Fibroblast of lung (primary cell): ENCODE measurements around the gene ITPK1. TPM values are rescaled to one million over a fixed set of nuclear protein-coding genes. Genes with fewer than 3 reads are reported as not detected.

Experiments used
- DNase-seq, 2 donors: peaks; one replicate each; pipeline versions ENCODE4 v3.0.0 to v3.0.0-alpha.2; 2010; ENCODE audit warnings: low read depth in 2 of 2
- H2AFZ ChIP-seq: 2 replicates; pipeline ENCODE4 v1.5.1; 2012; ENCODE audit warnings: low read length, control low read depth, inconsistent platforms
- H3K27ac ChIP-seq: 2 replicates; pipeline ENCODE4 v1.5.1; 2011; ENCODE audit warnings: low read length, control low read depth; ENCODE audit not compliant: insufficient read depth
- H3K27me3 ChIP-seq: 2 replicates; pipeline ENCODE4 v1.5.1; 2011; ENCODE audit warnings: mild to moderate bottlenecking, low read length; ENCODE audit not compliant: control insufficient read depth, insufficient read depth
- H3K36me3 ChIP-seq: 2 replicates; pipeline ENCODE4 v1.5.1; 2011; ENCODE audit warnings: low read length; ENCODE audit not compliant: control insufficient read depth, insufficient read depth
- H3K4me1 ChIP-seq: 2 replicates; pipeline ENCODE4 v1.5.1; 2011; ENCODE audit warnings: low read length; ENCODE audit not compliant: control insufficient read depth, insufficient read depth; ENCODE audit errors: extremely low read depth
- H3K4me2 ChIP-seq: 2 replicates; pipeline ENCODE4 v1.5.1; 2011; ENCODE audit warnings: low read length, control low read depth; ENCODE audit not compliant: insufficient read depth; ENCODE audit errors: extremely low read depth
- H3K4me3 ChIP-seq, 4 experiments: fragments of 200-600 bp in 1 of 4; sonication (generic) in 1 of 4; replicated peaks in 1 of 4; 2 replicates each; pipeline ENCODE4 v1.5.1; 2011 to 2016; ENCODE audit warnings: low read length in 4 of 4, low read depth in 3 of 4, mild to moderate bottlenecking in 3 of 4, control low read depth in 2 of 4, inconsistent platforms in 1 of 4, mixed read lengths in 1 of 4; ENCODE audit not compliant: insufficient read depth in 1 of 4; ENCODE audit errors: control extremely low read depth in 1 of 4
- H3K79me2 ChIP-seq: 2 replicates; pipeline ENCODE4 v1.5.1; 2012; ENCODE audit warnings: mild to moderate bottlenecking, low read length, inconsistent platforms; ENCODE audit not compliant: control insufficient read depth, insufficient read depth
- H3K9ac ChIP-seq: 2 replicates; pipeline ENCODE4 v1.5.1; 2011; ENCODE audit warnings: mild to moderate bottlenecking, low read length, control low read depth; ENCODE audit not compliant: insufficient read depth
- H3K9me3 ChIP-seq: 2 replicates; pipeline ENCODE4 v1.5.1; 2012; ENCODE audit warnings: low read depth, low read length; ENCODE audit not compliant: control insufficient read depth, insufficient read depth
- H4K20me1 ChIP-seq: 2 replicates; pipeline ENCODE4 v1.5.1; 2011; ENCODE audit warnings: low read length; ENCODE audit not compliant: control insufficient read depth, insufficient read depth; ENCODE audit errors: extremely low read depth
- CTCF ChIP-seq, 2 donors: IDR thresholded peaks in 1 of 2; conservative IDR thresholded peaks in 1 of 2; 1 replicate in 1 of 2; 2 replicates in 1 of 2; pipeline ENCODE4 v1.5.1; 2011 to 2012; ENCODE audit warnings: low read length in 2 of 2, control low read depth in 1 of 2, inconsistent platforms in 1 of 2, low read depth in 1 of 2, mild to moderate bottlenecking in 1 of 2
- EZH2 ChIP-seq: IDR thresholded peaks from 2 replicates; pipeline ENCODE4 v1.5.1; 2012; ENCODE audit warnings: low read length, control low read depth, mild to moderate bottlenecking; ENCODE audit errors: missing control alignments
- polyA plus RNA-seq, 2 donors: library from polyadenylated mRNA; depleted of rRNA in 1 of 2; stranded (reverse) in 1 of 2; unstranded in 1 of 2; fragments of >200 nt; gene quantifications; 2 replicates each; pipeline ENCODE4 v1.2.1, GENCODE V29; 2011 to 2012; ENCODE audit warnings: missing spikeins in 1 of 2
- total RNA-seq: library from RNA; depleted of rRNA; stranded (reverse); fragments of >200 nt; gene quantifications from 2 replicates; pipeline ENCODE4 v1.2.1, GENCODE V29; 2014

Gene ITPK1
- total and polyA plus RNA-seq, 2 donors (not counting 1 experiment from before 2014, with no cell fraction given): 9.2 to 23.1 TPM

GRCh38 chr14:93072659-93073357 lies 42.9 kb downstream of the ITPK1 start:
- no peak overlapping the region for H3K4me3 ChIP-seq
- no peaks in the 10 kb centered on the region for H3K79me2 ChIP-seq

DNA sequence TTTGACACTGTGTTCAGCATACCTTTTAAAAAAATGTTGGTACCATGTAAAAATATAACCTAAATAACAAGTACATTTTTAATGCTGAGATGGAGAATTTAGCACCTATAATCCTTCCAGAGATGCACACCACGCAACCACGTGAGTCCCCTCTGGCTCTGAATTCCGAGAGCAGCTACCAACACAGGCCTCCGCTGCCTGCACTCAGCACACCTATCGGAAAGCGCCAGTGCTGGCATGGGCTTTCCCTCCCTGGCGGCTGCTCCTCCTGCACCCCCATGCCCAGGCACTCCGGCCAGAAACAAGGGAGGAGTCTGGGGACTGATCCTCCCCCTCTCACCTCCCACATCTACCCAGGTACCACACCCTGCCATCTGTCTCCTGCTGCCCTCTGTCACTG lies 47.0 kb downstream of the ITPK1 start:
- Histone ChIP-seq H2AFZ (no peak overlapping the region), H3K4me2 (no peak overlapping the region), H4K20me1 (no peaks in the 10 kb centered on the region), H3K27me3 (no peaks in the 10 kb centered on the region), H3K4me3 (no peak overlapping the region), H3K9ac (no peak overlapping the region), H3K36me3 (no peaks in the 10 kb centered on the region), H3K79me2 (no peaks in the 10 kb centered on the region), H3K4me1 (peaks cover 12% of the 10 kb centered on the region), H3K9me3 (no peaks in the 10 kb centered on the region), H3K27ac (no peak overlapping the region)
- TF ChIP-seq EZH2 (no peak), CTCF (conservative IDR thresholded peaks at IDR 0.05 in 1 of 2, IDR thresholded peaks at IDR 0.05 in 1 of 2; ENCODE audit: low read depth in 1 of 2, low read length in 2 of 2) (no peak)
- DNase-seq: no peak

More at GRCh38 chr14:93072659-93073357, 42.9 kb downstream of the ITPK1 start:
- no peak overlapping the region for H3K27ac ChIP-seq
- H3K9ac ChIP-seq: no peak overlapping the region
- H2AFZ ChIP-seq: no peak overlapping the region
- DNase-seq: no peak
- H4K20me1 ChIP-seq: no peaks in the 10 kb centered on the region
- H3K9me3 ChIP-seq: no peaks in the 10 kb centered on the region
- H3K4me2 ChIP-seq: no peak overlapping the region
- peaks cover 7% of the 10 kb centered on the region for H3K4me1 ChIP-seq
- H3K36me3 ChIP-seq: no peaks in the 10 kb centered on the region
- TF ChIP-seq EZH2 (no peak), CTCF (conservative IDR thresholded peaks at IDR 0.05 in 1 of 2, IDR thresholded peaks at IDR 0.05 in 1 of 2; ENCODE audit: low read depth in 1 of 2, low read length in 2 of 2) (no peak)
- H3K27me3 ChIP-seq: no peaks in the 10 kb centered on the region

- Histone ChIP-seq H3K4me3 (no peak overlapping the region), H3K36me3 (no peaks in the 10 kb centered on the region), H3K79me2 (no peaks in the 10 kb centered on the region), H3K9me3 (no peaks in the 10 kb centered on the region), H3K4me2 (no peak overlapping the region), H3K4me1 (peaks cover 9% of the 10 kb centered on the region), H2AFZ (no peak overlapping the region), H3K27ac (no peak overlapping the region), H3K9ac (no peak overlapping the region), H3K27me3 (no peaks in the 10 kb centered on the region), H4K20me1 (no peaks in the 10 kb centered on the region)
- TF ChIP-seq EZH2 (no peak), CTCF (conservative IDR thresholded peaks at IDR 0.05 in 1 of 2, IDR thresholded peaks at IDR 0.05 in 1 of 2; ENCODE audit: low read depth in 1 of 2, low read length in 2 of 2) (no peak)
- no peak for DNase-seq
Measured at GRCh38 chr14:93067088-93067487, 48.6 kb downstream of the ITPK1 start.
